HEK293 (cell line): Measurements from ENCODE around the gene PRPH.

Experiments used
- KLF8 ChIP-seq: fragments of 450-650 bp; formaldehyde crosslinking; IDR thresholded peaks from 2 replicates; pipeline ENCODE4 v1.5.1; 2016; ENCODE audit warnings: missing biosample characterization, missing genetic modification characterization
- PRDM1 ChIP-seq: fragments of 450-650 bp; formaldehyde crosslinking; IDR thresholded peaks from 2 replicates; pipeline ENCODE4; 2016; ENCODE audit warnings: missing biosample characterization, missing genetic modification characterization
- REST ChIP-seq: fragments of 450-650 bp; formaldehyde crosslinking; IDR thresholded peaks from 2 replicates; pipeline ENCODE4 v1.5.1; 2016; ENCODE audit warnings: missing biosample characterization, missing genetic modification characterization
- SALL2 ChIP-seq: fragments of 450-650 bp; formaldehyde crosslinking; IDR thresholded peaks from 2 replicates; pipeline ENCODE4 v1.5.0; 2017; ENCODE audit warnings: missing biosample characterization, mild to moderate bottlenecking, missing genetic modification characterization, borderline replicate concordance
- SETDB1 ChIP-seq: IDR thresholded peaks from one replicate; pipeline ENCODE4 v1.6.1; 2017; ENCODE audit warnings: mild to moderate bottlenecking, low read length, moderate library complexity, mixed read lengths; ENCODE audit not compliant: insufficient read length
- SP2 ChIP-seq: fragments of 450-650 bp; formaldehyde crosslinking; IDR thresholded peaks from 2 replicates; pipeline ENCODE4 v1.5.1; 2016; ENCODE audit warnings: missing biosample characterization, missing genetic modification characterization
- SP3 ChIP-seq: fragments of 450-650 bp; formaldehyde crosslinking; IDR thresholded peaks from 2 replicates; pipeline ENCODE4 v1.5.1; 2016; ENCODE audit warnings: missing biosample characterization, missing genetic modification characterization
- YY2 ChIP-seq: fragments of 450-650 bp; formaldehyde crosslinking; IDR thresholded peaks from 2 replicates; pipeline ENCODE4 v1.5.1; 2016; ENCODE audit warnings: missing biosample characterization, missing genetic modification characterization
- ZBTB21 ChIP-seq: fragments of 450-650 bp; formaldehyde crosslinking; IDR thresholded peaks from 2 replicates; pipeline ENCODE4 v1.5.1; 2017; ENCODE audit warnings: missing biosample characterization, missing genetic modification characterization
- ZNF132 ChIP-seq: fragments of 450-650 bp; formaldehyde crosslinking; IDR thresholded peaks from 2 replicates; pipeline ENCODE4 v1.5.1; 2017; ENCODE audit warnings: missing biosample characterization, missing genetic modification characterization, borderline replicate concordance
- ZNF146 ChIP-seq: fragments of 450-650 bp; formaldehyde crosslinking; IDR thresholded peaks from 2 replicates; pipeline ENCODE4 v1.5.1; 2016; ENCODE audit warnings: missing biosample characterization, missing genetic modification characterization
- ZNF175 ChIP-seq: fragments of 450-650 bp; formaldehyde crosslinking; IDR thresholded peaks from 2 replicates; pipeline ENCODE4 v1.5.1; 2016; ENCODE audit warnings: missing biosample characterization, missing genetic modification characterization
- ZNF23 ChIP-seq: fragments of 450-650 bp; formaldehyde crosslinking; IDR thresholded peaks from 2 replicates; pipeline ENCODE4 v1.5.1; 2016; ENCODE audit warnings: missing biosample characterization, missing genetic modification characterization, borderline replicate concordance
- ZNF324 ChIP-seq: fragments of 450-650 bp; formaldehyde crosslinking; IDR thresholded peaks from 2 replicates; pipeline ENCODE4 v1.5.1; 2016; ENCODE audit warnings: missing biosample characterization, missing genetic modification characterization
- ZNF335 ChIP-seq: fragments of 450-650 bp; formaldehyde crosslinking; conservative IDR thresholded peaks from 2 replicates; pipeline ENCODE4 v1.5.1; 2016; ENCODE audit warnings: missing biosample characterization, missing genetic modification characterization
- ZNF350 ChIP-seq: fragments of 450-650 bp; formaldehyde crosslinking; IDR thresholded peaks from 2 replicates; pipeline ENCODE4 v1.5.0; 2017; ENCODE audit warnings: missing biosample characterization, mild to moderate bottlenecking, missing genetic modification characterization
- ZNF449 ChIP-seq: fragments of 450-650 bp; formaldehyde crosslinking; IDR thresholded peaks from 2 replicates; pipeline ENCODE4 v1.5.1; 2017; ENCODE audit warnings: missing biosample characterization, mild to moderate bottlenecking, missing genetic modification characterization, moderate library complexity
- ZNF48 ChIP-seq: fragments of 450-650 bp; formaldehyde crosslinking; IDR thresholded peaks from 2 replicates; pipeline ENCODE4 v1.5.1; 2016; ENCODE audit warnings: missing biosample characterization, missing genetic modification characterization
- ZNF521 ChIP-seq: fragments of 450-650 bp; formaldehyde crosslinking; IDR thresholded peaks from 2 replicates; pipeline ENCODE4 v1.5.1; 2017; ENCODE audit warnings: missing biosample characterization, mild to moderate bottlenecking, missing genetic modification characterization
- ZNF530 ChIP-seq: fragments of 450-650 bp; formaldehyde crosslinking; IDR thresholded peaks from 2 replicates; pipeline ENCODE4 v1.5.1; 2016; ENCODE audit warnings: low read depth, missing biosample characterization, missing genetic modification characterization
- ZNF621 ChIP-seq: fragments of 450-650 bp; formaldehyde crosslinking; IDR thresholded peaks from 2 replicates; pipeline ENCODE4 v1.5.1; 2017; ENCODE audit warnings: missing biosample characterization, missing genetic modification characterization
- ZNF624 ChIP-seq: fragments of 450-650 bp; formaldehyde crosslinking; IDR thresholded peaks from 2 replicates; pipeline ENCODE4 v1.5.1; 2017; ENCODE audit warnings: missing biosample characterization, missing genetic modification characterization
- ZNF768 ChIP-seq: fragments of 450-650 bp; formaldehyde crosslinking; IDR thresholded peaks from 2 replicates; pipeline ENCODE4 v1.5.1; 2018; ENCODE audit warnings: missing biosample characterization, mild to moderate bottlenecking, missing genetic modification characterization
- ZNF776 ChIP-seq: fragments of 450-650 bp; formaldehyde crosslinking; IDR thresholded peaks from 2 replicates; pipeline ENCODE4 v1.5.0; 2017; ENCODE audit warnings: missing biosample characterization, missing genetic modification characterization, borderline replicate concordance
- ZSCAN23 ChIP-seq: fragments of 450-650 bp; formaldehyde crosslinking; IDR thresholded peaks from 2 replicates; pipeline ENCODE4 v1.5.1; 2016; ENCODE audit warnings: missing biosample characterization, missing genetic modification characterization
- TF ChIP-seq, protein P1 (sequence below): fragments of 450-650 bp; formaldehyde crosslinking; IDR thresholded peaks from 2 replicates; pipeline ENCODE4 v1.5.1; 2016; ENCODE audit warnings: missing biosample characterization, missing genetic modification characterization
- TF ChIP-seq, protein P2 (sequence below): fragments of 450-650 bp; formaldehyde crosslinking; IDR thresholded peaks from 2 replicates; pipeline ENCODE4 v1.5.1; 2016; ENCODE audit warnings: missing biosample characterization, missing genetic modification characterization
- TF ChIP-seq, protein P3 (sequence below): fragments of 450-650 bp; formaldehyde crosslinking; IDR thresholded peaks from 2 replicates; pipeline ENCODE4 v1.5.1; 2017; ENCODE audit warnings: missing biosample characterization, missing genetic modification characterization
- TF ChIP-seq, protein P4 (sequence below): fragments of 450-650 bp; formaldehyde crosslinking; IDR thresholded peaks from 2 replicates; pipeline ENCODE4 v1.5.1; 2016; ENCODE audit warnings: missing biosample characterization, missing genetic modification characterization

Gene PRPH

DNA sequence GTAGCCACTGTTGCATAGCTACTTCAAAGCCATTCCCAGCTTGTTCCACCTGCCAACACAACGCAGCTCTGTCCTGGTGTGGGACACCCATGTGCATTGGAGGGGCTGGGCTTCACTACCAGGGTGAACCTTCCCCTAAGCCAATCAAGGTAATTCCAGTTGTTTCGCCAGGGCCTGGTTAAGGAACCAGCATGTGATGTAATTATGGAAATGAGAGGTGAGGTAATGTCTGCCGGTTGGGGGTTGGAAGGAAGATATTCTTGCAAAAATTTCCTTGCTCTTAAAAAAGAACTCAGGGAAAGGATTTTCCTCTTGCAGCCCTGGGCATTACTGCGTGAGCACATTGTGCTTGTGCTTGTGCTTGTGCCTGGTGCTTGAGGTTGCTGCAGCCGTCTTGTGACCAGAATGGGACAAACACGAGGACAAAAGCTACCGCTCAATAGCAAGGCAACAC is 15.2 kb upstream of the PRPH start (continued):
- TF ChIP-seq ZNF48 (tag by site-specific recombination), result no peak
- no peak for TF ChIP-seq ZNF146 (tag by site-specific recombination)
- TF ChIP-seq PRDM1 (tag by site-specific recombination), result peak; percentile 56; the same call in 1 of the 2 replicates
- no peak for TF ChIP-seq ZNF449 (tag by site-specific recombination)
- TF ChIP-seq, protein P1, sequence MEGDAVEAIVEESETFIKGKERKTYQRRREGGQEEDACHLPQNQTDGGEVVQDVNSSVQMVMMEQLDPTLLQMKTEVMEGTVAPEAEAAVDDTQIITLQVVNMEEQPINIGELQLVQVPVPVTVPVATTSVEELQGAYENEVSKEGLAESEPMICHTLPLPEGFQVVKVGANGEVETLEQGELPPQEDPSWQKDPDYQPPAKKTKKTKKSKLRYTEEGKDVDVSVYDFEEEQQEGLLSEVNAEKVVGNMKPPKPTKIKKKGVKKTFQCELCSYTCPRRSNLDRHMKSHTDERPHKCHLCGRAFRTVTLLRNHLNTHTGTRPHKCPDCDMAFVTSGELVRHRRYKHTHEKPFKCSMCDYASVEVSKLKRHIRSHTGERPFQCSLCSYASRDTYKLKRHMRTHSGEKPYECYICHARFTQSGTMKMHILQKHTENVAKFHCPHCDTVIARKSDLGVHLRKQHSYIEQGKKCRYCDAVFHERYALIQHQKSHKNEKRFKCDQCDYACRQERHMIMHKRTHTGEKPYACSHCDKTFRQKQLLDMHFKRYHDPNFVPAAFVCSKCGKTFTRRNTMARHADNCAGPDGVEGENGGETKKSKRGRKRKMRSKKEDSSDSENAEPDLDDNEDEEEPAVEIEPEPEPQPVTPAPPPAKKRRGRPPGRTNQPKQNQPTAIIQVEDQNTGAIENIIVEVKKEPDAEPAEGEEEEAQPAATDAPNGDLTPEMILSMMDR, result no peak
- TF ChIP-seq SETDB1, result no peak
- TF ChIP-seq ZNF768 (tag by site-specific recombination), result no peak
- peak; percentile 47 for TF ChIP-seq SP3
- TF ChIP-seq ZNF23 (tag by site-specific recombination), result no peak
- no peak for TF ChIP-seq REST (tag by site-specific recombination)
- TF ChIP-seq ZNF350 (tag by site-specific recombination), result no peak
- peak; percentile 26; the same call in 1 of the 2 replicates for TF ChIP-seq SP2 (tag by site-specific recombination)
- TF ChIP-seq, protein P2, sequence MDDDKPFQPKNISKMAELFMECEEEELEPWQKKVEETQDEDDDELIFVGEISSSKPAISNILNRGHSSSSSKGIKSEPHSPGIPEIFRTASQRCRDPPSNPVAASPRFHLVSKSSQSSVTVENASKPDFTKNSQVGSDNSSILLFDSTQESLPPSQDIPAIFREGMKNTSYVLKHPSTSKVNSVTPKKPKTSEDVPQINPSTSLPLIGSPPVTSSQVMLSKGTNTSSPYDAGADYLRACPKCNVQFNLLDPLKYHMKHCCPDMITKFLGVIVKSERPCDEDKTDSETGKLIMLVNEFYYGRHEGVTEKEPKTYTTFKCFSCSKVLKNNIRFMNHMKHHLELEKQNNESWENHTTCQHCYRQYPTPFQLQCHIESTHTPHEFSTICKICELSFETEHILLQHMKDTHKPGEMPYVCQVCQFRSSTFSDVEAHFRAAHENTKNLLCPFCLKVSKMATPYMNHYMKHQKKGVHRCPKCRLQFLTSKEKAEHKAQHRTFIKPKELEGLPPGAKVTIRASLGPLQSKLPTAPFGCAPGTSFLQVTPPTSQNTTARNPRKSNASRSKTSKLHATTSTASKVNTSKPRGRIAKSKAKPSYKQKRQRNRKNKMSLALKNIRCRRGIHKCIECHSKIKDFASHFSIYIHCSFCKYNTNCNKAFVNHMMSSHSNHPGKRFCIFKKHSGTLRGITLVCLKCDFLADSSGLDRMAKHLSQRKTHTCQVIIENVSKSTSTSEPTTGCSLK, result no peak
- TF ChIP-seq ZBTB21, result no peak
- TF ChIP-seq ZNF132 (tag by site-specific recombination), result no peak
- TF ChIP-seq ZNF175 (tag by site-specific recombination), result no peak
- TF ChIP-seq, protein P3, sequence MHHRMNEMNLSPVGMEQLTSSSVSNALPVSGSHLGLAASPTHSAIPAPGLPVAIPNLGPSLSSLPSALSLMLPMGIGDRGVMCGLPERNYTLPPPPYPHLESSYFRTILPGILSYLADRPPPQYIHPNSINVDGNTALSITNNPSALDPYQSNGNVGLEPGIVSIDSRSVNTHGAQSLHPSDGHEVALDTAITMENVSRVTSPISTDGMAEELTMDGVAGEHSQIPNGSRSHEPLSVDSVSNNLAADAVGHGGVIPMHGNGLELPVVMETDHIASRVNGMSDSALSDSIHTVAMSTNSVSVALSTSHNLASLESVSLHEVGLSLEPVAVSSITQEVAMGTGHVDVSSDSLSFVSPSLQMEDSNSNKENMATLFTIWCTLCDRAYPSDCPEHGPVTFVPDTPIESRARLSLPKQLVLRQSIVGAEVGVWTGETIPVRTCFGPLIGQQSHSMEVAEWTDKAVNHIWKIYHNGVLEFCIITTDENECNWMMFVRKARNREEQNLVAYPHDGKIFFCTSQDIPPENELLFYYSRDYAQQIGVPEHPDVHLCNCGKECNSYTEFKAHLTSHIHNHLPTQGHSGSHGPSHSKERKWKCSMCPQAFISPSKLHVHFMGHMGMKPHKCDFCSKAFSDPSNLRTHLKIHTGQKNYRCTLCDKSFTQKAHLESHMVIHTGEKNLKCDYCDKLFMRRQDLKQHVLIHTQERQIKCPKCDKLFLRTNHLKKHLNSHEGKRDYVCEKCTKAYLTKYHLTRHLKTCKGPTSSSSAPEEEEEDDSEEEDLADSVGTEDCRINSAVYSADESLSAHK (tag by site-specific recombination), result no peak
- TF ChIP-seq ZNF521 (tag by site-specific recombination), result no peak
- TF ChIP-seq, protein P4, sequence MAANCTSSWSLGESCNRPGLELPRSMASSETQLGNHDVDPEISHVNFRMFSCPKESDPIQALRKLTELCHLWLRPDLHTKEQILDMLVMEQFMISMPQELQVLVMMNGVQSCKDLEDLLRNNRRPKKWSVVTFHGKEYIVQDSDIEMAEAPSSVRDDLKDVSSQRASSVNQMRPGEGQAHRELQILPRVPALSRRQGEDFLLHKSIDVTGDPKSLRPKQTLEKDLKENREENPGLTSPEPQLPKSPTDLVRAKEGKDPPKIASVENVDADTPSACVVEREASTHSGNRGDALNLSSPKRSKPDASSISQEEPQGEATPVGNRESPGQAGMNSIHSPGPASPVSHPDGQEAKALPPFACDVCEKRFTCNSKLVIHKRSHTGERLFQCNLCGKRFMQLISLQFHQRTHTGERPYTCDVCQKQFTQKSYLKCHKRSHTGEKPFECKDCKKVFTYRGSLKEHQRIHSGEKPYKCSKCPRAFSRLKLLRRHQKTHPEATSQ, result no peak
- TF ChIP-seq ZNF335 (tag by site-specific recombination), result peak; percentile 41; the same call in 1 of the 2 replicates
- no peak for TF ChIP-seq ZNF621 (tag by site-specific recombination)
- no peak for TF ChIP-seq YY2 (tag by site-specific recombination)
- no peak for TF ChIP-seq ZNF776 (tag by site-specific recombination)
- no peak for TF ChIP-seq ZNF530 (tag by site-specific recombination)
- TF ChIP-seq SALL2, result no peak
- TF ChIP-seq ZNF324 (tag by site-specific recombination), result no peak
- no peak for TF ChIP-seq ZNF624 (tag by site-specific recombination)
- TF ChIP-seq KLF8 (tag by site-specific recombination), result peak; percentile 28; the same call in 1 of the 2 replicates
- TF ChIP-seq ZSCAN23 (tag by site-specific recombination), result no peak
